B cell (primary cell): ENCODE data around the gene KHDC4. TPM values are rescaled to one million over a fixed set of nuclear protein-coding genes. Genes with fewer than 3 reads are reported as not detected.
A peak's percentile ranks its signal among the peaks of the same experiment; 100 is the strongest.

Experiments
- ATAC-seq: fragments of 200-7000 bp; cut with Tn5 transposase; one replicate; pipeline ENCODE4 v1.10.0; 2021; ENCODE audit warnings: low read depth, mild to moderate bottlenecking, moderate number of reproducible peaks, moderate library complexity
- CTCF ChIA-PET: fragments of 350-600 bp; sonication (Branson Sonifier 250); formaldehyde crosslinking; loops from one replicate; lab custom pipeline; 2021; ENCODE audit warnings: antibody characterized with exemption, inconsistent platforms; lab: Charles Lee
- POLR2A ChIA-PET: fragments of 350-600 bp; sonication (Branson Sonifier 250); formaldehyde crosslinking; loops from one replicate; lab custom pipeline; 2021; ENCODE audit warnings: antibody characterized with exemption; lab: Charles Lee
- DNase-seq: peaks from one replicate; pipeline ENCODE4 v3.0.0; 2013
- H2AFZ ChIP-seq: 2 replicates; pipeline ENCODE4 v1.6.1; 2012; ENCODE audit warnings: mild to moderate bottlenecking, low read depth, low read length; ENCODE audit not compliant: insufficient read depth, poor library complexity, severe bottlenecking
- H3K27ac ChIP-seq, 2 donors: 1 replicate in 1 of 2; 2 replicates in 1 of 2; pipeline ENCODE4 v1.5.1; 2012 to 2013; ENCODE audit warnings: low read length in 2 of 2, mild to moderate bottlenecking in 2 of 2, moderate library complexity in 1 of 2
- H3K27me3 ChIP-seq, 4 experiments: fragments of 200-600 bp in 1 of 4; sonication (generic) in 1 of 4; replicated peaks in 1 of 4; 1 replicate in 2 of 4; 2 replicates in 2 of 4; pipeline versions ENCODE4 v1.6.1 to v1.7.0; 2013 to 2016; ENCODE audit warnings: low read length in 3 of 4, mild to moderate bottlenecking in 2 of 4, mixed read lengths in 1 of 4, moderate library complexity in 1 of 4; ENCODE audit not compliant: insufficient read depth in 4 of 4, control insufficient read depth in 3 of 4; ENCODE audit errors: control extremely low read depth in 1 of 4
- H3K36me3 ChIP-seq, 2 experiments: replicated peaks in 1 of 2; 1 replicate in 1 of 2; 2 replicates in 1 of 2; pipeline versions ENCODE4 v1.6.1 to v1.7.1; 2013; ENCODE audit warnings: low read length in 1 of 2; ENCODE audit not compliant: insufficient read depth in 2 of 2, control insufficient read depth in 1 of 2; ENCODE audit errors: control extremely low read depth in 1 of 2, extremely low read depth in 1 of 2
- H3K4me1 ChIP-seq, 2 donors: fragments of 200-600 bp in 1 of 2; sonication (generic) in 1 of 2; 1 replicate in 1 of 2; 2 replicates in 1 of 2; pipeline versions ENCODE4 v1.5.1 to v1.6.1; 2013 to 2017; ENCODE audit warnings: low read length in 2 of 2; ENCODE audit not compliant: control insufficient read depth in 2 of 2, insufficient read depth in 2 of 2
- H3K4me2 ChIP-seq: replicated peaks from 2 replicates; pipeline ENCODE3; 2012; ENCODE audit warnings: mild to moderate bottlenecking, low read depth, low read length; ENCODE audit not compliant: poor library complexity, severe bottlenecking
- H3K4me3 ChIP-seq, 5 experiments: fragments of 200-600 bp in 1 of 5; sonication (generic) in 1 of 5; 1 replicate in 3 of 5; 2 replicates in 2 of 5; pipeline versions ENCODE4 v1.5.1 to v1.7.0; 2011 to 2016; ENCODE audit warnings: low read length in 4 of 5, mild to moderate bottlenecking in 4 of 5, low read depth in 2 of 5, control low read depth in 1 of 5, moderate library complexity in 1 of 5; ENCODE audit not compliant: insufficient read depth in 1 of 5; ENCODE audit errors: control extremely low read depth in 1 of 5, extremely low read depth in 1 of 5
- H3K79me2 ChIP-seq: fragments of 200-600 bp; sonication (generic); one replicate; pipeline ENCODE4 v1.6.0; 2016; ENCODE audit warnings: low read length; ENCODE audit not compliant: control insufficient read depth, insufficient read depth
- H3K9ac ChIP-seq: fragments of 200-600 bp; sonication (generic); 2 replicates; pipeline ENCODE4 v1.6.1; 2017; ENCODE audit warnings: mild to moderate bottlenecking, low read length, moderate library complexity
- H3K9me3 ChIP-seq, 3 donors: one replicate each; pipeline versions ENCODE4 v1.6.1 to v1.7.1; 2013; ENCODE audit warnings: low read length in 2 of 3; ENCODE audit not compliant: control insufficient read depth in 2 of 3, insufficient read depth in 1 of 3; ENCODE audit errors: control extremely low read depth in 1 of 3
- H4K20me1 ChIP-seq: 2 replicates; pipeline ENCODE4 v1.6.0; 2012; ENCODE audit warnings: mild to moderate bottlenecking, low read length; ENCODE audit not compliant: insufficient read depth, control insufficient read depth, poor library complexity, severe bottlenecking
- H3K27ac Mint-ChIP-seq: one replicate; pipeline ENCODE4 v1.8.0; 2021; ENCODE audit warnings: mixed read lengths
- H3K27me3 Mint-ChIP-seq: one replicate; pipeline ENCODE4 v1.8.0; 2021; ENCODE audit warnings: mixed read lengths
- H3K4me1 Mint-ChIP-seq: one replicate; pipeline ENCODE4 v1.8.0; 2021; ENCODE audit warnings: mixed read lengths
- H3K4me3 Mint-ChIP-seq: one replicate; pipeline ENCODE4 v1.8.0; 2021; ENCODE audit warnings: mixed read lengths
- H3K9me3 Mint-ChIP-seq: one replicate; pipeline ENCODE4 v1.8.0; 2022; ENCODE audit warnings: mixed read lengths; ENCODE audit not compliant: insufficient read depth
- CTCF ChIP-seq: fragments of 200-600 bp; IDR thresholded peaks from one replicate; pipeline ENCODE4 v1.8.0; 2022; ENCODE audit warnings: antibody characterized with exemption, mild to moderate bottlenecking
- EZH2 ChIP-seq: IDR thresholded peaks from 2 replicates; pipeline ENCODE4 v1.6.1; 2012; ENCODE audit warnings: borderline replicate concordance, low read depth, mild to moderate bottlenecking, moderate library complexity, low read length; ENCODE audit not compliant: insufficient read depth, poor library complexity, severe bottlenecking
- WGBS: methylation state at CpG from one replicate; pipeline ENCODE4 v1.1.5; 2013; ENCODE audit warnings: missing lambda C conversion rate; ENCODE audit not compliant: insufficient coverage; 5-methylcytosine and 5-hydroxymethylcytosine counted together
- intact Hi-C: fragments of 100-400 bp; cut with micrococcal nuclease; formaldehyde crosslinking; loops from one replicate; pipeline ENCODE4 v1.10.0; 2022
- polyA plus RNA-seq: library from polyadenylated mRNA; depleted of rRNA; stranded (reverse); fragments of >200 nt; gene quantifications from 2 replicates; pipeline ENCODE4 v1.2.3, GENCODE V29; 2012
- total RNA-seq, 2 donors: library from RNA; stranded (reverse); fragments of 120-200 nt in 1 of 2; gene quantifications; 1 replicate in 1 of 2; 2 replicates in 1 of 2; pipeline versions ENCODE4 v1.2.3 to v1.2.4, GENCODE V29; 2013 to 2022

KHDC4 gene
- total and polyA plus RNA-seq, 2 donors (not counting 1 experiment from before 2014, with no cell fraction given): 51.3 to 122 TPM

GRCh38 chr1:155964193-155964592, 30.0 kb upstream of the KHDC4 start:
- CTCF ChIA-PET: interaction anchor here (0.6 to 4.8 kb wide), 3 partner anchors 19 to 25 kb away, joined by 3 to 33 read pairs (median 5); no protein-coding TSS in a partner anchor
- H3K27me3 Mint-ChIP-seq: no peaks in the 10 kb centered on the region
- H3K9me3 Mint-ChIP-seq: no peaks in the 10 kb centered on the region
- no peak overlapping the region for H3K4me3 Mint-ChIP-seq
- H3K36me3 ChIP-seq: peaks cover 11 to 92% of the 10 kb centered on the region in 2 experiments
- no peak overlapping the region for H3K9ac ChIP-seq
- no peak for DNase-seq
- intact Hi-C loops: no loop called here
- H3K4me1 Mint-ChIP-seq: peaks cover 81% of the 10 kb centered on the region
- peaks cover 87% of the 10 kb centered on the region for H3K79me2 ChIP-seq
- WGBS: 100% methylated on average over 3 of the region's 7 CpGs
- H4K20me1 ChIP-seq: peaks cover 84% of the 10 kb centered on the region
- no peak for ATAC-seq
- no peak overlapping the region for H3K4me3 ChIP-seq
- H2AFZ ChIP-seq: no peak overlapping the region
- POLR2A ChIA-PET: interaction anchor here (4.4 kb wide), 1 partner anchor 14 kb away, joined by 33 read pairs; the partner anchor contains the start of gene ARHGEF2
- H3K4me2 ChIP-seq: no peak overlapping the region
- H3K27ac Mint-ChIP-seq: peak overlapping the region; percentile 61
- H3K4me1 ChIP-seq: peaks cover 63 to 84% of the 10 kb centered on the region in 2 donors
- H3K9me3 ChIP-seq: no peaks in the 10 kb centered on the region
- H3K27me3 ChIP-seq: no peaks in the 10 kb centered on the region
- TF ChIP-seq CTCF (no peak), EZH2 (no peak)
- H3K27ac ChIP-seq: no peak overlapping the region

GRCh38 chr1:155962599-155963211, 28.5 kb upstream of the KHDC4 start:
- peaks cover 84% of the 10 kb centered on the region for H3K79me2 ChIP-seq
- intact Hi-C loops: no loop called here
- Mint-ChIP-seq H3K27me3 (no peaks in the 10 kb centered on the region), H3K9me3 (no peaks in the 10 kb centered on the region), H3K4me3 (peak overlapping the region; percentile 59), H3K4me1 (peaks cover 74% of the 10 kb centered on the region), H3K27ac (peak overlapping the region; percentile 82)
- POLR2A ChIA-PET: interaction anchor here (0.8 to 4.4 kb wide), 4 partner anchors 8 to 27 kb away, joined by 3 to 33 read pairs (median 6); partner anchors contain the start of gene ARHGEF2
- TF ChIP-seq EZH2 (no peak), CTCF (no peak)
- DNase-seq (no peak), ATAC-seq (no peak)
- H3K36me3 ChIP-seq: peaks cover 7 to 89% of the 10 kb centered on the region in 2 experiments
- peak overlapping the region in 1 of 2 donors; percentile 69 for H3K27ac ChIP-seq
- H3K4me3 ChIP-seq: no peak overlapping the region
- no peaks in the 10 kb centered on the region for H3K27me3 ChIP-seq
- peak overlapping the region; percentile 22 for H3K4me2 ChIP-seq
- peaks cover 48 to 75% of the 10 kb centered on the region in 2 donors for H3K4me1 ChIP-seq
- H2AFZ ChIP-seq: no peak overlapping the region
- no peaks in the 10 kb centered on the region for H3K9me3 ChIP-seq
- H4K20me1 ChIP-seq: peaks cover 69% of the 10 kb centered on the region
- CTCF ChIA-PET: interaction anchor here (0.9 to 5.0 kb wide), 6 partner anchors 14 to 29 kb away, joined by 5 to 41 read pairs (median 14); partner anchors contain the start of genes ARHGEF2 and KHDC4
- H3K9ac ChIP-seq: no peak overlapping the region
- 93% methylated on average over 15 of the region's 18 CpGs for WGBS
